DMS79 treated with DMSO at 0.1 percent for 48 hours (cell line): ENCODE results near the gene MAP7D3.
"Not testable (repeated sequence)": the region's sequence is repeated elsewhere in the genome, so short reads cannot be mapped to it uniquely, and the experiment has no call there.

Experiments used
- DNase-seq: peaks from one replicate; lab custom pipeline; 2025; lab: John Stamatoyannopoulos, UW

Gene MAP7D3

GRCh38 chrX:136255541-136255940 is 4.3 kb upstream of the MAP7D3 start:
- DNase-seq = no peak

DNA sequence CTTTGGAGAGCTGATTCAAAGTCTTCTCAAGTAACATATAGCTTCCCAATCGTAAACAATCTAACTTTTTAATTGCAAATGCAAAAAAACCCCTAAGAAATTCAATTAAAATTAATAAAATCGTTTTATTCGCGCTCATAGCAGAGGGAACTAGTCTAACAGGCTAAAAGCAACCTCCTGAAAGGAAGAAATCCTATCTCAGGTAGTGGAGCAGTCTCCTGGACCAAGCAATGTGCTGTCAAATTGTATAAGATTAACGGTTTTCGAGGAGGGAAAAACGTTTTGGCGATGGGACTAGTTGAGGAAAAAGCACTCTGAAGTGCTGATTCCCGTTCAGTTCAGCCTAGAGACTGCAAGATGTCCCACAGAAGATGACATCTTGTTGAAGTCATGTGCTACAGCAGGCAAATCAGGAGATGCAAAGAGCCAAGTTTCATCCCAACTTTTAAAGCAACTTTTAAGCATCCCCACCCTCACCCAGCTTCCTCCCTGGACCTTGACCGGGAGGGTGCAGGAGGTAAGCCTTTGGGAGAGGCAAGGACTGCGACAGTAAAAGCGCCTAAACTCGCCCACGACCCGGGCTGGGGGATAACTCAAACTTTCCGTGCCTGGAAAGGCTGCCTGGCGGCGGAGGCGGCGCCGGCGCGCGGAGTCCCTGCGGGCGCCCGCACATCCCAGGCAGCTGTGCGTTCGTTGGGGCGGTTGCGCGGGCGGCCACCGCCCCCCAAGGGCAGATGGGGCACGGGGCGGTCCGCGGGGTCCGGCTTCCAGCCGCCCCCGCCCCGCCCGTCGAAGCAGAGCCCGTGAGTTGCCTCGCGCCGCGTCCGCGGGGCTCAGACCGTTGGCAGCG is 784 bp downstream of the MAP7D3 start:
- DNase-seq = no peak

GRCh38 chrX:136246201-136246600 is 5.0 kb downstream of the MAP7D3 start:
- no peak for DNase-seq

- not testable (repeated sequence) for DNase-seq
Measured at GRCh38 chrX:136237849-136238248, 13.4 kb downstream of the MAP7D3 start.

GRCh38 chrX:136237074-136237473 is 14.1 kb downstream of the MAP7D3 start:
- no peak for DNase-seq

- no peak for DNase-seq
Measured at GRCh38 chrX:136228839-136229207, 22.4 kb downstream of the MAP7D3 start.

DNA sequence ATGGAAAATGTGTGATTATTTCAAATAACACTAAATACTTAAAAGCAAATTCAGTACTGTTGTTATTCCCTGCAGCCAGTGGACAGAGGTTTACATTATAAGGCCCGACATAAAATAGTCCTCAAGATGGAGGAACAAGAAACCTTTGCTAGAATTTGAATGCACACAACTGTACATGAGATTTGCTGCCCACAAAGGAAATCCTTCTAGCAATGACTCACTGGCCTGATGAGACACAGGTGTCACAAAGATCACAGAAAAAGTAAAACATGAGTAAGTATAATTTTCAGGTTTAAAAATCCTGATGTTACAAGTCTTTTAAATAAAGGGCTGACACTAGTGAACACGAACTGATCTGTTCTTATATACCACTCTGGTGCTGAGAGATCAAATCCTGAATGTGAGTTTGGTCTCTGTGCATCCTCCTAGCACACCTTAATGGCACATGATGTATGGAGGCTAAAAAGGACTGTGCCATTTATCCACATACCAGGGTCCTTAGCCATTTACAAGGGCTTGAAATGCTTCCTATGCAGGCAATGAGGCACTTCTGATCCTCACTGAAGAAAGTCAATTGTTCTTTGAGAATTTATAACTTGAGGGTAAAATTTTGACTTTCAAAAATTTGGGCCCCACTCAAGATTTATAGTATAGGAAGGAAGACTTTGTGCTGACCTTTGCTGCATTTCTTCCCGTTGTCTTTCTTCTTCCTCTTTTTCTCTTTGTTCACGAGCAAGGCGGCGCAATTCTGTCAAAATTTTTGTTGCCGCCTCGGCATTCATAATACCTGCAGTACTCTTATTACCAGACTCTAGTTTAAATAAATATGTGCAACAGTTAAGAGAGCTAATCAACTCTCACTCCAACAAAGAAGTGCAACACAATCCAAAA is 23.0 kb downstream of the MAP7D3 start:
- no peak for DNase-seq

DNA sequence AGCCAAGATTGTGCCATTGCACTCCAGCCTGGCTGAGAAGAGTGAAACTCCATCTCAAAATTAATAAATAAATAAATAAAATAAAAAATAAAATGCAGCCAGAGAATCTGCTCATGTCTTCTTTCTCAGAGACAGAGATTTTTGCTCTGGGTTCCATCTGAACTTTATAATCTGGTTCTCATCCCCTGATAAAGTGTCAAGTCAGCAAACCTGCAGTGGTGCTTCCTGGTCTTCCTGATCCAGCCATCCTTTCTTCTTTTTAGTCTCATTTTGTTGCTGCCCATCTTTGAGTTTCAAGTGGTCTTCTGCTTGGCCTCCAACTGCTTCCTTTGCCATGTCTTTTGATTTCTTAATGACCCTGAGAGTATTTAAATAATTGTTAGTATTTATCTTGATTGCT is 24.1 kb downstream of the MAP7D3 start:
- DNase-seq = no peak

DNA sequence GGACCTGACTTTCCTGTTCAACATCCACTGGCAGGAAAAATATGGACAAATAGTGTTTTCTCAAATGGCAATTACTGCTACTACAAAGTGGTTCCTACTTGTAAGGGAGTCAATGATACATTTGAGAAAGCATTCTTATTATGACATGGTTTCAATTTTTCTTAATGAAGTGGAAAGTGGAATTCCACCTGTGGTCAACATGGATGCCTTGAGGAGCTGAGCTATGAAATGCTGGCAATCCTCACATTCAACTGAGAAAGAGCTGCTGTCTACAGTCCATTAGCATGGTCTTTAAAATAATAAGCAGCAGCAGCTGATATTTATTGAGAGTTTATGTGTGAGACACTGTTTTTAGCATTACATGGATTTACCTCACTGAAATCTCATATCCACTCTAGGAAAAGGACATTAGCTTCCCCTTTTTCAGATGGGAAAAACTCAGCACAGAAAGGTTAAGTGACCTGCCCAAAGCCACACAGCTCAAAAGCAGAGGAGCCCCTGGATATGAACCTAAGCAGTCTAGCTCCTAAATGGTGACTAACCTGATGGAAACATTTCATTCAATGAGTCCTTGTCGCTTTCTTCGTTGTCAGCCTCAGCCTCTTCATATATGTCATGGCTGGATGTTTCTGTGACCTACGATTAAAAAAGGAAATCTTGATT is 29.2 kb downstream of the MAP7D3 start:
- DNase-seq = no peak

- DNase-seq = no peak
Measured at GRCh38 chrX:136220951-136221350, 30.2 kb downstream of the MAP7D3 start.

- no peak for DNase-seq
Measured at GRCh38 chrX:136220540-136220939, 30.7 kb downstream of the MAP7D3 start.

DNA sequence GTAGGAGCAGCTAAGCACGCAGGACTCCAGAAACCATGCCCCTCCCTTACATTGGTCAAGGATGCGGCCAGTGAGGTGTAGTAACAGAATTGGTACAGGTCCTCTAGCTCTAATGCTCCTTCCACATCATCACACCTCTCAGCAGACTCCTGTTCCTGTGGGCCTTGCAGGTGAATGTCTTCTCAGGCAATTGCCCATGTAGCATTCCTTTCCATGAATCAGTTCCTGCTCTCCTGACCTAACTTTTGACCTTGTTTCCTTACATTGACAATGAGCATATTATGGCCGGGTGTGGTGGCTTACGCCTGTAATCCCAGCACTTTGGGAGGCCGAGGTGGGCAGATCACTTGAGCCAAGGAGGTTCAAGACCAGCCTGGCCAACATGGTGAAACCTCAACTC is 31.3 kb downstream of the MAP7D3 start:
- DNase-seq = no peak

GRCh38 chrX:136215559-136215958 is 35.6 kb downstream of the MAP7D3 start:
- DNase-seq = no peak

DNA sequence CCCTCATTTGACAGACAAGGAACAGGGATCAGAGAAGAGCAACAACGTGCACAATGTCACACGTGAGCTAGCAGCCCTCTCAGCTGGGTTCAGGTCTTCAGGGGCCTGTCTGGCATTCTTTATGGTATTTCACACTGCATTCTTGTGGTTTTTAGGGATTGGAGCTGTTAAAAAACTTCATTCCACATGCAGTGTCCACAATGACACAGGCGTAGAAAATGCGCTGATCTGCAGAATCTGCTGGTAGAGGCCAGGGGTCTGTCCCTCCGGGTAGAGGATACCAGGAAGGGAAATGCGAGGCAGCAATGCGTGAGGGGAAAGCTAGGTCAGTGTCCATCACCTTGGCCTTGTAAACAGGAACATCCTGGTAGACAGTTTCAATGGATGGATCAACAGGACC is 36.6 kb downstream of the MAP7D3 start:
- DNase-seq = no peak

DNA sequence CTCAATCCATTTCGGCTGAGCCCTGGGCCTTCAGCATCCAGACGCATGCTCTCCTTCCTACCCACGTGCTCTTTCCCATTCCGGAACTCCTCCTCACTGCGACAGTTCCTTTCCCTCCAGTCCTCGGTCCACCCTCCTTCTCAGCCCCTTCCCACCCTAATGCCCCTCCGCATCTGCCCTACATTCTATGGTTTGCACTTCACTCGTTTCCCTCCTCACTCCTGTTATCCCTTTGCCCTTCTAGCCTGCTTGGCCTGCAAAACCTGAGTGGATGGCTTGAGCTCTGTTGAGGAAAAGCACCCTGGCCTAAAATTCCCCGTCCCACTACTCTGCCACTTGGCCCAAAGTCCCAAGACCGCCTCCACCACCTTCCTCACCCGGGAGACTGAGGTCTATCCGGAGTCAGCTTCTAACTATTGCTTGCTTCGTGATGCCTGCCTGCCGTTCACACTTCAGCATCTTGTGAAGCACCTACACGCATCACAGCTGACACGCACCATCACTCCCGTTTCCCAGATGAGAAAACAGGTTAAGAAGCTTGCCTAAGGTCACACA is 38.6 kb downstream of the MAP7D3 start:
- DNase-seq = no peak

GRCh38 chrX:136211766-136212556 is 39.2 kb downstream of the MAP7D3 start:
- DNase-seq = no peak

- no peak for DNase-seq
Measured at GRCh38 chrX:136210806-136211205, 40.4 kb downstream of the MAP7D3 start.

DNA sequence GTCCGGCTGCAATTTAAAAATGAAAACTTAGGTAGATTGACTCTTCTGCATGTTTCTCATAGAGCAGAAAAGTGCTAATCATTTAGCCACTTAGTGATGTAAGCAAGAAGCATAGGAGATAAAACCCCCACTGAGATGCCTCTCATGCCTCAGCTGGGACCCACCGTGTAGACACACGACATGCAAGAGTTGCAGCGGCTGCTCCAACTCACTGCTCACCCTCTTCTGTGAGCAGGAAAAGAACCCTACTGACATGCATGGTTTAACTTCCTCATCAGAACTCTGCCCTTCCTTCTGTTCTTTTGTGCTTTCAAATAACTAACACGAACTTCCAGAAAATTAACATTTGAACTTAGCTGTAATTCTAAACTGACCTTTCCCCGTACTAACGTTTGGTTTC is 41.0 kb downstream of the MAP7D3 start:
- DNase-seq = no peak

DNA sequence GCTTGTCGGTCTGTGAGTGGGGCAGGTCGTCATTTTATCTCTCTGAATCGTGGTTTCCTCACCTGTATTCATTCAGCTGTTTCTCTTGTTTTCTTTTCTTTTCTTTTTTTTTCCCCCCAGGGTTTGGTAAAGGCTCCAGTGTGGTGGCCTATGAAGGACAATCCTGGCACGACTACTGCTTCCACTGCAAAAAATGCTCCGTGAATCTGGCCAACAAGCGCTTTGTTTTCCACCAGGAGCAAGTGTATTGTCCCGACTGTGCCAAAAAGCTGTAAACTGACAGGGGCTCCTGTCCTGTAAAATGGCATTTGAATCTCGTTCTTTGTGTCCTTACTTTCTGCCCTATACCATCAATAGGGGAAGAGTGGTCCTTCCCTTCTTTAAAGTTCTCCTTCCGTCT is 41.4 kb downstream of the MAP7D3 start:
- DNase-seq = no peak

DNA sequence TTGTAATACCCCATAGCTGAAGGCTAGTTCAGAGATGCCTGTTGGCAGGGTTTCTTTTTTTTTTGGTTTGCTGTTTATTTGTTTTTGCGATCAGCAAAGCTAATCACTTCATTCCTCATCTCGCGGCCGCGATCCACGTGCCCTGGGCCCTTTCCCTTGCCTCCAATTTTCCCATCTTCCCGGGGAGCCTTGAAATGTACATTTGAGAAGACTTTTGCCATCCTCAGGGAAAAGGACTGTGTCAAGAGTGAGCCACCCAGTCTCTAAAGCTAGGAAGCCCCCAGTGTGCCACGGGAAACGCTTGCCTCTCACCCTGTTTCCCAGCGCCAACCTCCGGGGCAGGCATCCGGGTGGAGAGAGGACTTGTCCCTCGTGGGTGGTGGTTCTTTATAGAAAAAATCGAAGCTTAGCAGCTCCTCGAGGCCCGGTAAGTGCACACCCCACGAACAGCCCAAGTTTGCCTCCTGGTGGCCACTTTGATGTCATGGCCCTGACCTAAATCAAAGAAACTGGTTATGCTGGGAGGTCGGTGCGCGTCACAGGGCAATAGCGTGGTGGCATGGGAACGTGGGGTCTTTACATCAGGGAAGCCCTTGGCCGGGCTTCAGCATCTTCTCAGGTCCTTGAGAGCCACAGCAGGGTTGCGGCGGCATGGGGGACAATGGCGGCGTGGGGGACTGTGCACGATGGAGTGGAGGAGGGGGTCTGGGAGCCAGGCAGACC is 42.0 kb downstream of the MAP7D3 start:
- DNase-seq = no peak

DNA sequence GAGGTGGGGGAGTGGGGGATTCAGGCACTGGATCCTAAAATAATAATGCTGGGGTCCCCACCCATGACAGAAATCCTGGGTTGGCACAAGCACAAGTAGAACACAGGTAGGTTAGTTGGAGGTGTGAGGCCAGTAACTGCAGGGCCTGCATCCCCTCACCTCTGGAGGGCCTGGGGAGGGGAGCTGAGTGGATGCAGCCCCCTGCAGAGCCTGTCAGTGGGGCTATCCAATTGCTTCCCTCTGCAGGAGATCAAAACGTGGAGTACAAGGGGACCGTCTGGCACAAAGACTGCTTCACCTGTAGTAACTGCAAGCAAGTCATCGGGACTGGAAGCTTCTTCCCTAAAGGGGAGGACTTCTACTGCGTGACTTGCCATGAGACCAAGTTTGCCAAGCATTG is 43.7 kb downstream of the MAP7D3 start:
- DNase-seq = no peak
